Measurements from ENCODE around the gene PITX2. TPM values are rescaled to one million over a fixed set of nuclear protein-coding genes. Genes with fewer than 3 reads are reported as not detected.
"Not testable (repeated sequence)": the region's sequence is repeated elsewhere in the genome, so short reads cannot be mapped to it uniquely, and the experiment has no call there.

PITX2 gene
- polyA plus RNA-seq, 1 donor, result 43.4 TPM

DNA sequence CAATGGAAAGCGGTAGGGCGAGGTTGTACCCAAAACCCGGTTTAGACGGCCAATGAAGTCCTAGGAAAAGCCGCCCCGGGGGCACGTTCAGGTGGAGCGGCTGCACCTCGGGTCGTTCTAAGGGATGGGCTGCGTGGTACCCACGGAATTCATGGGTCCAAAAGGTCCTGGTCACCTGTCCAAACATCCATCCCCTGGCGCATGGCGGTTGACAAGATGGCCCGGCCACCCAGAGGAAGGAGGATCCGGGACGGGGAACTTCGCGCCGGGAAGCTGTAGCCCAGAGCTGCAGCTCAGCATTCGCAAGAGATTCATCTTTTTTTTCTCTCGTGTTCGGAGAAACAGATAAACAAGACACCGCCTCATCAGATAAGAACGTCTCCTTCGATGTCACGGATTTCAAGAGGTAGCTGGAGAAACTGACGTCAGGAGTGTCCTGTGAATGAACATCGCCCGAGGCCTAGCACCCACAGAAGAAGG, 10.9 kb downstream of the PITX2 start:
- DNase-seq (ENCODE audit: low read depth), result no peak

DNA sequence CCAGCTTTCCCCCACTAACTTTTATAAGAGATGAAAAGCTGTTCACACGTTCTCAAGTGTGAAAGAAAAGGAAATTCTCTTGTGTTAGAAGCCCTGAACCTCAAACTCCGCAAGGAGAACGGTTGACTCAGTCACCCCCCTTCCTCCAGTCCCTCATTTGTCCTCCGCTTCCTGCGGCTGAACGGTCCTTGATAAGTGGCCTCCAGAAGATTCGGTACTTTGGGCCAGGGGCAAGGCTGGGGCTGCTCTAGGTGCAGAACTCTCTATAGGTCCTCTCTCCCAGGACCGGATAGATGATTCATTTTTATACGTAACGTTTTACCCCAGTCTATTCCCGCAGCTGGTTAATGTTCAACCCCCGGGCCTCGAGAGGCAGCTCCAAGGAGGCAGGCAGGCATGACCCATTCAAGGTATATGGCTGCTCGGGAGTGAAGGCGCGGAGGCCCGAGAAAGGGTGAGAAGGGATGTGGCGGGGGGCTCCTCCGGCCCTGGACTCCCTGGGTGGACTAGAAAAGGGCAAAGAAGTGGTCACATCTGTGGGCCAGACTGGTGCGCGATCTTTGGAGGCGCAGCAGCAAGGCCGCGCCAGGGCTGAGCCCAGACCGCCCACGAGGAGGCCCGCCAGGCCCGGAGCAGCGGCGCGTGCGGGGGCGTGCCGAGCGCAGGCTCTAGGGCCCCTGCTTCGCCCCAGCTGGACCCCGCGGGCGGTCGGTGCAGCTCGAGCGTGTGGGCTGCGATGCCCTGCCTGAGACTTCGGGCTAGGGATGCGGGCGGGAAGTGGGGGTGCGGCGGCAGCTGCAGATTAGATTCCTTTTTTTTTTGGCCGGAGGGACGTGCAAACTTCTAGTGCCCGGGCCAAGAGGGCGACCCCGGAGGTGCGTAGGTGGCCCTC, 11.7 kb downstream of the PITX2 start:
- DNase-seq (ENCODE audit: low read depth), result no peak

DNA sequence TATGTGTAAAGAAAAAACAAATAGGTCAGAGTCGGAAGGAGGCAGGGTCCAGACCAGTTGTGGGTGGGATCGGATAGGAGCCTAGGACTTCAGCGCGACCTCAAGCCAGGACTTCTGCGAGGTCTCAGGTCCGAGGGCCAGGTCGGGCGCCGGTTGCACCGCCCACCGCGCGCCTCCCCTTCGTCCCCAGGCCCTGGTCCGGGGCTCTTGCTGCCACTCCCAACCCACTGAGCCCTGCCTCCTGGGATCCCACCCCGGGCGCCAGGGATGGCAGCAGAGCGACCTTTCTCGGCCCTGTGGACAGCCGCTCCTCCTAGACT, 12.3 kb downstream of the PITX2 start:
- DNase-seq (ENCODE audit: low read depth), result no peak

DNA sequence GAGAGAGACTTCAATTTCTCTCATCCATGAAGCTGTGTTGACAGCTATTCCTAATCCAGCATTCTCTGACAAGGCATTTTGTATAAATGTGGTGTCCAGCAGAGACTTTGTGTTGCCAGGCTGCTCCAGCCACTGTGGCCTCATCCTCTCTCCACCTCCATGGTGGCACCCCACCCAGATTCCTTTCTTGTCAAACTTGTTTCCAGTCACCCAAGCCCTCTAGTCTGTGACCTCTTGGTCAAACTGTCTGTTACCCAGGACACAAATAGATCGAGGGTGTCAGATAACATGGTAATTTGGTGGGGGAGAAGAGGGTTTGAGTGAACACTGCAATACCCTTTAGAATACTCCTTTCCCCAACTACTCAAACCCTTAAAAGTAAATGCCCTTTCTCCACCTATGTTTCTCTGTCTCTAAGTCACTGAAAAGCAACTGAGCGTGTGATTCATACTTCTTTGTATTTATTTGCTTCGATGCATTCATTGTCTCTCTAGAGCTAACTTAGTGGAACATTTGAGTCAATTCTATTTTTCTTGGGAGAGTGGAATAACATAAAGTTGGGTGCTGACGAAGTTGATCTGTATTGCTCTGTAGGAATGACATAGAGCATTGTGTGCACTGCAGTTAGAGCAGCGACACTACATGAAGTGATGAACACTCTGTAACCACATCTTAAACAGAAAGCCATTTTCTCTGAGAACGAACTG, 13.7 kb downstream of the PITX2 start:
- DNase-seq (ENCODE audit: low read depth), result no peak

DNA sequence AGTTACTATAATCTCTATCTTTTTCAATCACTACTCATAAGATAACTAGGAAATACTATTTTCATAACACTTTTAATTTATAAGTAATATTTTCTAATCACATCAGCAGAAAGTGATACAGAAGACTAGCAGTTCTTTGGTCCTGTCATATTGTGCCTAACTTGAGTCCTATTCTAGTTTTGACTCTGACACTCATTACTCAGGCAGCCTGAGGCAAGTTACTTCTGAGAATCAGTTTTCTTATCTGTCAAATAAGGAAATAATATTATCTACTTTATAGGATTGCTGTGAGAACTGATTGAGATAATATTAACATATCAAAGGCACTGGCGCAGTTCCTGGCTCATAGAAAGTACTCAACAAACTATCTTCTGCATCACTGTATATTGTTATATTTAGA, 17.8 kb downstream of the PITX2 start:
- no peak for DNase-seq (ENCODE audit: low read depth)

DNA sequence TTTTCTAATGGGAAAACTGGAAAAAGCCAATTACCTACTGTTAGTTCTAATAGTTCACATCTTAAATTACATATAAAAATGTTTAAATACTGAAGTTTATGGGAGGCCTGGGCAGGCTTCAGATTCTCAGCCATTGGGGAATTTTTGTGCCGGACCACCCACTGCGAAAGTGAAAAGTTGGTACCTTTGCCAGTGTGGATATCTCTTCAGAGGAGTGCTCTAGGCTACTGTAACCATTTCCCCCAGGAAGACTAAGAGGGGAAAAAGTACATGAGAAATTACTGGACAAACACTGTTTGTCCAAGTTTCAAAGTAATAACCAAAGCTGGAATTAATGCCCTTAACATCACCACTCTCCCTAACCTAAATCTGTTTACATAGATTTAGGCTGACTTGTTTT, 20.8 kb downstream of the PITX2 start:
- DNase-seq (ENCODE audit: low read depth), result no peak

DNA sequence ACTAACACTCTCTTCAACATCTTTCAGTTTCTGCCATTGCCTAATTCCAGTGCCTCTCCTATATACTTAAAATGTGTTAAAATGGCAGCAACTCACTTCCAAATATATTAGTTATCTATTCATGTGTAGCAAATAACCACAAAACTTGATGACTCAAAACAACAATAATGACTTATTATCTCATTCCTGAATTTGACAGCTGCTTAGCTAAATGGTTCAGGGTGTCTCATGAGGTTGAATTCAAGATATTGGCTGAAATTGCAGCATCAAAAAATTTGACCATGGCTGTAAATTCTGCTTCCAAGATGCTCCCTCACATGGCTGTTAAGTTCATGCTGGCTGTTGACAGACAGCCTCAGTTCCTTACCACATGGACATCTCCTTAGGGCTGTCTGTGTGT, 25.3 kb downstream of the PITX2 start:
- no peak for DNase-seq (ENCODE audit: low read depth)

DNA sequence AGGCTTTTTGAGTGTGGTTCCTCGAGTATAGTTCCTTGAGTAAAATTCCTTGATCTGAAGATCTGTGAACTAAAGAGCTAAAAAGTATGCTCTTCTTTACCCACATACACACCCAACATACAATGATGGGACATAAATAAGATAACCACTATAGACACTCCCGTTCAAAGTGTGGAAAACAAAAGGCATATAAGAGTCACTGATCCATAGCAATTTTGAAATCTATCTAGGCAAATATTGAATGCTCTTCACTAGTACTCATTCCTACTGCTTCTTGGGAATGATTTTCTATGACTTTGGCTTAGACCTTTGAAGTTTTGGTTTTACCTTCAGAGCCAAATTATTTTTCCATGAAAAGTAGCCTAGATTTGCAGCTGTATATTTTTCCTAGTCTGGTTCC, 26.4 kb downstream of the PITX2 start:
- no peak for DNase-seq (ENCODE audit: low read depth)

DNA sequence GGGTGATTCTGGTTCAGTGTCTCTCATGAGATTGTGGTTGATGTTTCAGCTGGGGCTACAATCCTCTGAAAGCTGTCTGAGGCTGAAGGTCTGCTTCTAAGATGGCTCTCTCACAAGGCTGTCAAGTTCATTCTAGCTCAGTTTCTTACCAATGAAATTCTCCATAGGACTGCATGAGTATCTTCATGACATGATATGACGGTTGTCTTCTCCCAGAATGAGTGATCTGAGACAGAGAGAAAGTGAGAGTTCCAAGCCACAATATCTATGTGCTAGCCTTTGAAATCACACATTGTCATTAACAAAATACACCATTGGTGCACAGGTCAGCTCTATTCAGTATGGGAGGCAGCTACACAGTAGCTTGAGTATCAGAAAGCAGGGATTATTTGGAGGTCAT, 27.3 kb downstream of the PITX2 start:
- DNase-seq (ENCODE audit: low read depth), result no peak

DNA sequence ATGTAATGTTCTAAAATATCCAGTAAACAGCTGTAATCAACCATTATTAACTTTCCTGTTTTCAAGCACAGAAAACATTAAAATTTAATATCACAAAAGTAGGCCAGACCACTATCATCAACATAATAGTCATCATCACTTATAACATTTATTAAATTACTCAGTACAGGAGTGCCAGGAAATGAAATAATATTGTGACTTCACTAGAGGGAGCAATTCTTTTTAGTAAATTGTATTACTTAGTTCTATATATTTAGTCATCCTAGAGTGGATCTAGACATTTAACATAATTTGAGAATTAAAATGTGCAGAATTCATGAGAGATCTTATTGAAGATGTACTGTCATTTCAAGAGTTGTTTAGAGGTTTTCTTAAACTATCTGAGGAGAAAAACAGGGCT, 33.6 kb downstream of the PITX2 start:
- no peak for DNase-seq (ENCODE audit: low read depth)

DNA sequence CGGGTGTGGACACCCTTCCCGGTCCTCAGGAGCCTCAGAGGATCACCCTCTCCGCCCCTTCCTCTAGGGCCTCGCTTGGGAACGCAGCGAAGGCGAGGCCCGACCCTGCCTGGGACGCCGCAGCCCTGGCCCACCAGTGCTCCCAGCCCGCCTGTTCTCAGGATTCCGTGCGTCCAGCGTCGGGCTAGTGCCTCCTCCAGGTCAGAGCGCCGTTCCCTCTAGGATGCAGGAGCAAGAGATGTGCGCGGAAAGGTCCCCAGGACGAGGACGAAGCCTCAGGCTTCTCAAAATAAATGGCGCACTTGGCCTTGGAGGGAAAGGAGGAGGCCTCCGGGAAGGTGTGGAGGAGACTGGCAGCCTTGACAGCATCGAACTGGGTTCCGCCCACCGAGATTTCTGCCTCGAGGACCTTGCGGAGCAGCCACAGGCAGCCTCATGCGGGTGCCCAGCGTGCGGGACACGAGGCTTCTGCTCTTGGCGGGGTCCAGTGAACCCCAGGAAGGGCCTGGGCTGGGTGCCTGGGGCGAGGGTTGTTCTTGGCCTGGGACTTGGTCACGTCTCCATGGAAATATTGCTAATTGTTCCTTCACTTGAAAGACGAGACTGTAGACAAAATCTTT, 35.1 kb downstream of the PITX2 start:
- no peak for DNase-seq (ENCODE audit: low read depth)

DNA sequence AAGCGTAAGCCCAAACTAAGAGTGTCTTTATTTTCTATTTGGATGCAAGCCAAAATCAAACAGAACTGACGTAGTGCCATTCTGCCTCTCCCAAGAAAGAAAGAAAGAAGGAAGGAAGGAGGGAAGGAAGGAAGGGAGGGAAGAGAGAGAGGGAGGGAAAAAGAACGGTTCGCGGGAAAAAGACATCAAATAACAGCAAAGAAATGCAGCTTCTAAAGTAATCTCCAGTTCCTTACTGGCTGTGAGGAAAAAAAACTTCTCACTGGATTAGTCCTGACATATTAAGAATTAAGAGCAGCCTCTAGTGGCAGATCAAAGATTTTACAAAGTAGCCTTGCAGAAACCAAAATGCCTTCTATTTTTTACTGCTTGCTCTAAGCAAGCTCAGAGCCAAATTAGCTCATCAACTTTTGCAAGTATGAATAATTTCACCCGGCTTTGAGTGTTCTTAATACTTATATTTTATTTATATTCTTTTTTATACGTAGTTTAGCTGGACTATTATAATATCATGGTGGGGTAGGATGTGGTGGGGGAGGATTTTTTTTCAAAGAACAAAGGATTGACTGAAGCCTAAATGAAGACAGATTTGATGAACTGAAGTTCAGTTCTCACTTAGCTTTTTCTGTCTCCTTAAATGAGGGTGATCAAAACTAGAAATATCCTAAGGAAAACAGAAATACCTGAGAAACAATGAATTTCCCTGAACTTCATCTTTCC, 36.6 kb downstream of the PITX2 start:
- no peak for DNase-seq (ENCODE audit: low read depth)

DNA sequence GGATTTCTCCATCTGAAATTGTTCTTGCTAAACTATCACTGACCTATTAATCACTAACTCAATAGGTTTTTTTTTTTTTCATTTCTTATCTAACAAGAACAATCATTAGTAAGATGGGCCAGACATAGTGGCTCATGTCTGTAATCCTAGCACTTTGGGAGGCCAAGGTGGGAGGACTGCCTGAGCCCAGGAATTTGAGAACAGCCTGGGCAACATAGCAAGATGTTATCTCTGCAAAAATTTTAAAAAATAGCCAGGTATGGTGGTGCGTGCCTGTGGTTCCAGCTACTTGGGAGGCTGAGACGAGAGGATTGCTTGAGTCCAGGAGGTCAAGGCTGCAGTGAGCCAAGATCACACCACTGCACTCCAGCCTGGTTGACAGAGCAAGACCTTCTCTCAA, 46.2 kb downstream of the PITX2 start:
- not testable (repeated sequence) for DNase-seq (ENCODE audit: low read depth)

Other genes with a start within 250 kb of the PITX2 start
- gene ENPEP, start 146.9 kb downstream of the PITX2 start, polyA plus RNA-seq (ENCODE audit: insufficient read length), result 20.4 TPM